Astrocyte of the spinal cord (primary cell): ENCODE measurements around the gene NUP54.

Source experiments
- DNase-seq: peaks from one replicate; pipeline ENCODE4 v3.0.0; 2011; ENCODE audit warnings: low read depth, low spot score
- H3K4me3 ChIP-seq: 2 replicates; pipeline ENCODE4 v1.5.1; 2011; ENCODE audit warnings: low read depth, mild to moderate bottlenecking, low read length, moderate library complexity
- CTCF ChIP-seq: IDR thresholded peaks from 2 replicates; pipeline ENCODE4 v1.5.1; 2012; ENCODE audit warnings: low read depth, mild to moderate bottlenecking, low read length, inconsistent platforms
- in situ Hi-C: cut with HindIII; loops from 2 replicates; pipeline ENCODE4 v1.10.0; 2017; ENCODE audit warnings: low sequenced_read_pairs

The NUP54 gene

DNA sequence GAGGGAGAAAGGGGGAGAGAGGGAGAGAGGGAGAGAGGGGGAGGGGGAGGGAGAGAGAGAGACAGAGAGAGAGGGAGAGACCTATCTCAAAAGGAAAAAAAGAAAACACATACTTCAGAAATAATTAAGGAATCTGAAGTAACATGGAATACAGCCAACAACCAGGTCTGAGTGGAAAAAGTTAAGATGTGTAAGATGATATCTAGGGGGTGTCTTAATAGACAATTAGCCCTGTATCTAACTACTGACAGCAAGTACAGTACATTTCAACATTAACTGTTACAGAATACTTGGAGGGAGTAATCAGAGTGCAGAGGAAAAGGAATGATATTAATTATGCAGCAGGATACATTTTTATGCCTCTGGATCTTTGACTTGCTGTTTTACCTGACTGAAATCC lies 22.4 kb downstream of the NUP54 start:
- DNase-seq: no peak
- no peak overlapping the region for H3K4me3 ChIP-seq
- no peak for TF ChIP-seq CTCF
- in situ Hi-C loops: no loop called here

DNA sequence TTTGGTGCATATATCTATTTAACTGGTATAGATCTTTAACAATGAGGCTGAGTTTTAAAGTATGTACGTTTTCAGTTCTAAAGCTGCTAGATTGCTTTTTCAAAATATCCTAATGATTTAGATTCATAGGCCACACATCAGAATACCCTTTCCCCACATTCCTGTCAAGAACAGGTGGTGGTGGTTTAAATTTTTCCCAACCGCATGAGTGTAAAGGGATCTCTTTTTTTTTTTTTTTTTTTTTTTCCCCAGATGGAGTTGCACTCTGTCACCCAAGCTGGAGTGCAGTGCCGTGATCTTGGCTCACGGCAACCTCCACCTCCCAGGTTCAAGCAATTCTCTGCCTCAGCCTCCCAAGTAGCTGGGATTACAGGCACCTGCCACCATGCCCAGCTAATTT lies 28.0 kb downstream of the NUP54 start:
- in situ Hi-C loops: no loop called here
- no peak for TF ChIP-seq CTCF
- no peak overlapping the region for H3K4me3 ChIP-seq
- DNase-seq: no peak

GRCh38 chr4:76117536-76117935 lies 30.7 kb downstream of the NUP54 start:
- in situ Hi-C loops: no loop called here
- no peak for TF ChIP-seq CTCF
- DNase-seq: no peak
- H3K4me3 ChIP-seq: no peak overlapping the region

GRCh38 chr4:76116821-76117220 lies 31.4 kb downstream of the NUP54 start:
- in situ Hi-C loops: no loop called here
- no peak for DNase-seq

GRCh38 chr4:76108467-76109181 lies 39.6 kb downstream of the NUP54 start:
- no peak for DNase-seq
- no peak for TF ChIP-seq CTCF
- in situ Hi-C loops: no loop called here
- H3K4me3 ChIP-seq: no peak overlapping the region

More at GRCh38 chr4:76116821-76117220, 31.4 kb downstream of the NUP54 start:
- no peak overlapping the region for H3K4me3 ChIP-seq
- no peak for TF ChIP-seq CTCF

- no peak for TF ChIP-seq CTCF
- no peak for DNase-seq
- H3K4me3 ChIP-seq: no peak overlapping the region
- in situ Hi-C loops: no loop called here
These were observed 41.8 kb downstream of the NUP54 start for GRCh38 chr4:76106442-76106841.
